GM12878 (cell line): ENCODE measurements around the gene MYOM1. TPM values are rescaled to one million over a fixed set of nuclear protein-coding genes. Genes with fewer than 3 reads are reported as not detected.

Experiments used
- ATAC-seq: fragments of 200-7000 bp; cut with Tn5 transposase; 3 replicates; pipeline ENCODE4 v1.9.1; 2020; ENCODE audit warnings: mild to moderate bottlenecking, moderate library complexity
- BruUV-seq: library from RNA; stranded (reverse); fragments of 400-500 nt; replicated peaks from 2 replicates; lab custom pipeline; 2021; lab: Mats Ljungman, UMichigan
- CTCF ChIA-PET: fragments of 300-600 bp; sonication (Branson Sonifier 250); formaldehyde crosslinking; extraction: SDS; loops from one replicate; lab custom pipeline; 2021; ENCODE audit warnings: inconsistent platforms; lab: Yijun Ruan, JAX
- POLR2A ChIA-PET: fragments of 350-600 bp; formaldehyde crosslinking; extraction: SDS; loops from one replicate; lab custom pipeline; 2021; ENCODE audit warnings: inconsistent platforms; lab: Charles Lee
- RAD21 ChIA-PET: fragments of 300-600 bp; sonication (Branson Sonifier 250); formaldehyde crosslinking; loops from one replicate; lab custom pipeline; 2023; ENCODE audit warnings: antibody characterized with exemption; ENCODE audit not compliant: unreplicated experiment; lab: Charles Lee
- SMC1A ChIA-PET: fragments of 300-600 bp; sonication (Branson Sonifier 250); formaldehyde crosslinking; loops from one replicate; lab custom pipeline; 2023; ENCODE audit not compliant: unreplicated experiment, uncharacterized antibody; lab: Charles Lee
- DNase-seq: peaks from one replicate; pipeline ENCODE4 v3.0.0-alpha.2; 2011; ENCODE audit warnings: low read depth, low spot score
- FAIRE-seq: peaks from 3 replicates; lab custom pipeline; 2011; peaks lifted over from hg19 to GRCh38; lab: Jason Lieb, UNC
- H2AFZ ChIP-seq: 2 replicates; pipeline ENCODE4 v1.6.0; 2011; ENCODE audit warnings: low read depth, low read length, control low read depth; ENCODE audit not compliant: control insufficient read depth
- H3K27ac ChIP-seq: 2 replicates; pipeline ENCODE4 v1.5.1; 2011; ENCODE audit warnings: control low read depth; ENCODE audit not compliant: control insufficient read depth, insufficient read depth
- H3K27me3 ChIP-seq, 2 experiments: replicated peaks in 1 of 2; 2 replicates each; pipeline versions ENCODE4 v1.6.0 to v1.6.1; 2011; ENCODE audit warnings: low read length in 1 of 2; ENCODE audit not compliant: control insufficient read depth in 2 of 2, insufficient read depth in 2 of 2
- H3K36me3 ChIP-seq, 2 experiments: 2 replicates each; pipeline ENCODE4 v1.5.1; 2011; ENCODE audit warnings: low read length in 1 of 2; ENCODE audit not compliant: control insufficient read depth in 2 of 2, insufficient read depth in 2 of 2
- H3K4me1 ChIP-seq: 2 replicates; pipeline ENCODE4 v1.6.1; 2011; ENCODE audit warnings: mild to moderate bottlenecking, low read length, moderate library complexity, mixed read lengths; ENCODE audit not compliant: control insufficient read depth, insufficient read depth
- H3K4me2 ChIP-seq: 2 replicates; pipeline ENCODE4 v1.6.0; 2011; ENCODE audit warnings: control low read depth; ENCODE audit not compliant: control insufficient read depth, insufficient read depth
- H3K4me3 ChIP-seq: fragments of 200-600 bp; sonication (generic); 2 replicates; pipeline ENCODE4 v1.5.1; 2016
- H3K79me2 ChIP-seq: 2 replicates; pipeline ENCODE4 v1.6.0; 2011; ENCODE audit warnings: low read length; ENCODE audit not compliant: control insufficient read depth, insufficient read depth
- H3K9ac ChIP-seq: 2 replicates; pipeline ENCODE4 v1.8.0; 2011; ENCODE audit warnings: low read length, control low read depth, mixed read lengths; ENCODE audit not compliant: control insufficient read depth, insufficient read depth
- H3K9me3 ChIP-seq: replicated peaks from 3 replicates; pipeline ENCODE4 v1.5.1; 2011; ENCODE audit warnings: mild to moderate bottlenecking, low read length; ENCODE audit not compliant: control insufficient read depth, insufficient read depth
- H4K20me1 ChIP-seq: 2 replicates; pipeline ENCODE4 v1.6.0; 2011; ENCODE audit not compliant: control insufficient read depth, insufficient read depth
- BCL11A ChIP-seq: IDR thresholded peaks from 2 replicates; pipeline ENCODE4 v1.6.1; 2011; ENCODE audit warnings: low read depth, low read length
- CBFB ChIP-seq: IDR thresholded peaks from 2 replicates; pipeline ENCODE4 v1.6.1; 2016; ENCODE audit warnings: antibody characterized with exemption, low read depth
- EP300 ChIP-seq, 2 experiments: fragments of 150-350 bp in 1 of 2; IDR thresholded peaks; 2 replicates each; pipeline ENCODE4 v1.6.1; 2011 to 2012; ENCODE audit warnings: low read depth in 2 of 2, low read length in 2 of 2, borderline replicate concordance in 1 of 2, improper control_type of control experiment in 1 of 2, inconsistent platforms in 1 of 2; ENCODE audit not compliant: control insufficient read depth in 1 of 2
- MEF2A ChIP-seq: IDR thresholded peaks from 2 replicates; pipeline ENCODE4 v1.6.1; 2011; ENCODE audit warnings: low read depth, mild to moderate bottlenecking, low read length, moderate library complexity; ENCODE audit not compliant: insufficient read depth
- RUNX3 ChIP-seq: IDR thresholded peaks from 2 replicates; pipeline ENCODE4 v1.6.1; 2012; ENCODE audit warnings: low read length, inconsistent platforms
- SIN3A ChIP-seq: IDR thresholded peaks from 2 replicates; pipeline ENCODE4 v1.6.1; 2012; ENCODE audit warnings: low read depth, low read length, improper control_type of control experiment
- SUZ12 ChIP-seq: fragments of 200-600 bp; sonication (generic); IDR thresholded peaks from one replicate; pipeline ENCODE4 v1.6.1; 2018; ENCODE audit warnings: antibody characterized with exemption, mild to moderate bottlenecking; ENCODE audit not compliant: unreplicated experiment
- WGBS: methylation state at CpG from one replicate; pipeline ENCODE4 v1.1.6; 2016; ENCODE audit warnings: low lambda C conversion rate; ENCODE audit not compliant: insufficient replicate concordance, insufficient coverage; ENCODE audit errors: missing lambda C conversion rate; 5-methylcytosine and 5-hydroxymethylcytosine counted together
- in situ Hi-C: fragments of 300-500 bp; cut with MboI; formaldehyde crosslinking; loops from 9 replicates; pipeline ENCODE4 v1.14.3; 2018; ENCODE audit warnings: mixed read lengths
- intact Hi-C: fragments of 100-400 bp; cut with micrococcal nuclease; formaldehyde crosslinking; loops from one replicate; pipeline ENCODE4 v1.14.2; 2022; ENCODE audit not compliant: unreplicated experiment
- polyA plus RNA-seq, 11 experiments: library from polyadenylated mRNA; depleted of rRNA in 4 of 11; unstranded in 6 of 11; stranded (reverse) in 5 of 11; fragments of >200 nt; fragmentation: Nextera tagmentation in 4 of 11; fragmentation: Illumina TruSeq in 1 of 11; extraction: Ambion mirVana in 4 of 11; extraction: Trizol in 1 of 11; gene quantifications; 1 replicate in 1 of 11; 2 replicates in 10 of 11; pipeline versions ENCODE4 v1.2.1 to v1.2.3, GENCODE V29; 2011 to 2016; ENCODE audit warnings: inconsistent platforms in 2 of 11, missing spikeins in 2 of 11, low read depth in 1 of 11
- total RNA-seq, 4 experiments: library from RNA; depleted of rRNA in 3 of 4; stranded (reverse); fragments of >200 nt in 3 of 4; fragmentation: Illumina TruSeq in 1 of 4; extraction: Trizol in 1 of 4; gene quantifications; 2 replicates each; pipeline versions ENCODE4 v1.2.1 to v1.2.3, GENCODE V29; 2013 to 2021

MYOM1 gene
- total and polyA plus RNA-seq, 10 of the 15 experiments (the other 5 are each of a cell fraction or from before 2014, with no cell fraction given) = 0.06 to 1.0 (median 0.57) TPM

DNA sequence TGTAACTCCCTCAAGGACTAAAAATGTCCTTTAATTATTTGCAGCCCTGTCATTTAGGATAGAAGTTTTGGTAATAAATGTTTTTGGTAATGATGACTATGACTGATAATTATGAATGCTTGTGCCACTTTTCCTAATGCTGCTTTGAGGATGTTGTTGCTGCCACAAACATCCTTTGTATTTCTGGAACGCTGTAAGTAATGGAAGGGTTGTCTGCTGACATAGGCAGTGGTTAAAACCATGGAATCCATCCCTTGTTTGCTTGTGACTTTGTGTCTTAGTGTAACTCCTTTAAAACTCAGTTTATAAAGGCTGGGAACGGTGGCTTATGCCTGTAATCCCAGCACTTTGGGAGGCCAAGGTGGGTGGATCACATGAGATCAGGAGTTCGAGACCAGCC lies 187.0 kb downstream of the MYOM1 start:
- no peaks in the 10 kb centered on the region for H3K36me3 ChIP-seq
- POLR2A ChIA-PET = interaction anchor here (0.6 to 1.1 kb wide), 2 partner anchors 16 to 379 kb away, joined by 4 to 5 read pairs; no protein-coding TSS in a partner anchor
- H3K27me3 ChIP-seq = no peaks in the 10 kb centered on the region
- SMC1A ChIA-PET = no interaction called here
- H4K20me1 ChIP-seq = no peaks in the 10 kb centered on the region
- no peaks in the 10 kb centered on the region for H3K79me2 ChIP-seq
- TF ChIP-seq CBFB = no peak
- TF ChIP-seq MEF2A = no peak
- TF ChIP-seq SUZ12 = no peak
- TF ChIP-seq SIN3A = no peak
- TF ChIP-seq EP300 (IDR thresholded peaks at IDR 0.05; ENCODE audit: borderline replicate concordance in 1 of 2, control insufficient read depth in 1 of 2, low read depth in 2 of 2, low read length in 2 of 2) = no peak
- TF ChIP-seq RUNX3 = no peak
- no peak for TF ChIP-seq BCL11A
- ATAC-seq (no peak), FAIRE-seq (no peak), DNase-seq (no peak)
- H2AFZ ChIP-seq = no peak overlapping the region
- no TSS peak for BruUV-seq
- H3K4me1 ChIP-seq = peaks cover 9% of the 10 kb centered on the region
- in situ Hi-C loops (no loop called here), intact Hi-C loops (no loop called here)
- H3K4me3 ChIP-seq = no peak overlapping the region
- RAD21 ChIA-PET = interaction anchor here (0.7 kb wide), 1 partner anchor 73 kb away, joined by 3 read pairs; no protein-coding TSS in a partner anchor
- CTCF ChIA-PET = no interaction called here
- no peak overlapping the region for H3K4me2 ChIP-seq
- H3K9me3 ChIP-seq = no peaks in the 10 kb centered on the region
- no peak overlapping the region for H3K9ac ChIP-seq
- no peak overlapping the region for H3K27ac ChIP-seq
- 86% methylated on average over 3 of the region's 3 CpGs for WGBS
